ENCODE results near the gene CNTN2.

Gene CNTN2, protein sequence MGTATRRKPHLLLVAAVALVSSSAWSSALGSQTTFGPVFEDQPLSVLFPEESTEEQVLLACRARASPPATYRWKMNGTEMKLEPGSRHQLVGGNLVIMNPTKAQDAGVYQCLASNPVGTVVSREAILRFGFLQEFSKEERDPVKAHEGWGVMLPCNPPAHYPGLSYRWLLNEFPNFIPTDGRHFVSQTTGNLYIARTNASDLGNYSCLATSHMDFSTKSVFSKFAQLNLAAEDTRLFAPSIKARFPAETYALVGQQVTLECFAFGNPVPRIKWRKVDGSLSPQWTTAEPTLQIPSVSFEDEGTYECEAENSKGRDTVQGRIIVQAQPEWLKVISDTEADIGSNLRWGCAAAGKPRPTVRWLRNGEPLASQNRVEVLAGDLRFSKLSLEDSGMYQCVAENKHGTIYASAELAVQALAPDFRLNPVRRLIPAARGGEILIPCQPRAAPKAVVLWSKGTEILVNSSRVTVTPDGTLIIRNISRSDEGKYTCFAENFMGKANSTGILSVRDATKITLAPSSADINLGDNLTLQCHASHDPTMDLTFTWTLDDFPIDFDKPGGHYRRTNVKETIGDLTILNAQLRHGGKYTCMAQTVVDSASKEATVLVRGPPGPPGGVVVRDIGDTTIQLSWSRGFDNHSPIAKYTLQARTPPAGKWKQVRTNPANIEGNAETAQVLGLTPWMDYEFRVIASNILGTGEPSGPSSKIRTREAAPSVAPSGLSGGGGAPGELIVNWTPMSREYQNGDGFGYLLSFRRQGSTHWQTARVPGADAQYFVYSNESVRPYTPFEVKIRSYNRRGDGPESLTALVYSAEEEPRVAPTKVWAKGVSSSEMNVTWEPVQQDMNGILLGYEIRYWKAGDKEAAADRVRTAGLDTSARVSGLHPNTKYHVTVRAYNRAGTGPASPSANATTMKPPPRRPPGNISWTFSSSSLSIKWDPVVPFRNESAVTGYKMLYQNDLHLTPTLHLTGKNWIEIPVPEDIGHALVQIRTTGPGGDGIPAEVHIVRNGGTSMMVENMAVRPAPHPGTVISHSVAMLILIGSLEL

DNA sequence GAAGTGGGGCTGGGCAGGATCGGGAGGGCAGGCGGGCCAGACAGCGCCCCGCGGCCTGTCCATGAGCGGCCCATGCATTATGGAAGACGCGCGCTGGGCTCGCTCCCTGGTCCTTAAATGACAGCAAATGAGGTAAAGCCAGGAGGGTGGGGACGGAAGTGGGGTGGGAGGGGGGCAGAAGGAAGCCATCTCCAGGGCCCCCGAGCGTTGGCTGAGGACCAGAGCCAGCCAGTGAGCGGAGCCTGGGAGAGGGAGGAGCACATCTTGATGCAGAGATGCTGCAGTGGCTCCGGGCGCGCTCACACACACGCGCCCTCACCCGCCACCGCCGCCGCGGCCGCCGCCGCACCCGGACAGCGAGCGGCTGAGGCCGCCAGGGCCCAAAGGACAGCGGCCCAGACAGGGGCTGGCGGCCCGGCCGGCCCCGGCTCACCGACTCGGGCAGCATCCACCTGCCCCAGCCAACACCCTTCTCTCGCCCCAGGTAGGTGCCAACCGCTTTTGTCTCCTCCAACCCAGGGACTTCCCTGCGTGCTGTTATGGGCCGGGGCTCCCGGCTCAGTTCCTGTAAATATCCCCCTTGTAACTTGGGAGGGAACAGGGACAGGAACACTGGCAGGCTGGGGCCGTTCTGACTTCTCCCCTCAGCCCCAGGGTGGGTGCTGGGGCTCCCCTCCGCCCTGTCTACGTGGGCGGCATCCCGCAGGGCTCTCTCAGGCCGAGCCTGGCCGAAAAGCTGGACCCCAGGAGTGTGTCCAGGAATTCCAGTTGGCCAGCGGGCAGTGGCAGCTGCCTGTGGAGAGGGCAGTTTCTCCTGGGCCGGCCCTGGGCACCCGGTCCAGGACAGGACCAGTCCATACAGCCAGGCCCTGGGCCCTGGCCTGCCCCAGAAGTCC is at the start of gene CNTN2:
Gene CNTN2 (plus strand): TSS at position 302 of the 896 bp plus-strand sequence. CDS start 9,974 bp downstream, outside the sequence.
- FAIRE-seq, result no peak

DNA sequence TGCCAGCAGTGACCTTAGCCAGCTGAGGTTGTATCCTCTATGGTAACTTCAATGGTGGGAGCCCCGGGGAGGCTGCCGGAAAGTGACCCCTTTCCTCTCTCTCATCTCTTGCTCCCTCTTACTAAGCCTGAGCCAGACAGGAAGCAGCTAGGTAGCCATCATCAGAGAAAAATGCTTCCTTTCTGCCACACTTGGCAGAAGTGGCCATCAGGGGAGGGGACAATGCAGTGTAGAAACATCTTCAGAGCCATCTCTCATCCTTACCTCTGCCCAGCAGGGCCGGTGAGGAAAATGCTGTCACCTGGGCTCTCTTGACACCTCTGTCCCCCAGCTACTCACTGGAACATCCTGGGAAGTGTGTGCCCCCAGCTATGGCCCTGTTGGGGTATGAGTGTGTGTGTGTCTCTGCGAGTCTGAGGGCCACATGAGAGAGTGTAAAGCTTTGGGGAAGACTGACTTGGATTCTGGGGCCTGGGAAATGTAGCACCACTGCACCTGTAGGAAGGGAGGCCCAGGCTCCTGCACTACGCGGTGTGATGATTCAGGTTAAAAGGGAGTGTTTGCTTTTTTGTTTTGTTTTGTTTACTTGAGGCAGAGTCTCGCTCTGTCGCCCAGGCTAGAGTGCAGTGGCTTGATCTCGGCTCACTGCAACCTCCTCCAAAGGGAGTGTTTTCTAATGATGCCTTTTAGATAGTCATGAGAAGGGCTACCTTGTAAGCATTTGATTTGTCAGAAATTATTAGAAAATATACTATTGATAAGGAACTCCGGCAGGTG is 48.7 kb upstream of the CNTN2 start:
- no peak for FAIRE-seq

DNA sequence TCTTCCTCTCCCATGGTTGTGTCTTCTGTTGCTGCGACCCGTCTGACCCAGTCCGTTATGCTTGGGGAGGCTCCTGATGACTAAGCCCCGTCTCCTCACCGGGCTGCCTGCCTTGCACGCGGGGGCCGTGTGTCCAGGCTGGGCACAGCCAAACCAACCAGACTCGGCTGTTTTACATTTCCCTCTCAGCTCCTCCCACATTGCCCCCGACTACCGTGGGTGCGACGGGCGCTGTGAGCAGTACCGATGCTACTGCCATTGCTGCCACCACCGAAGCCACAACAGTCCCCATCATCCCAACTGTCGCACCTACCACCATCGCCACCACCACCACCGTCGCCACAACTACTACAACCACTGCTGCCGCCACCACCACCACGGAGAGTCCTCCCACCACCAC is 46.0 kb upstream of the CNTN2 start:
- FAIRE-seq, result no peak

DNA sequence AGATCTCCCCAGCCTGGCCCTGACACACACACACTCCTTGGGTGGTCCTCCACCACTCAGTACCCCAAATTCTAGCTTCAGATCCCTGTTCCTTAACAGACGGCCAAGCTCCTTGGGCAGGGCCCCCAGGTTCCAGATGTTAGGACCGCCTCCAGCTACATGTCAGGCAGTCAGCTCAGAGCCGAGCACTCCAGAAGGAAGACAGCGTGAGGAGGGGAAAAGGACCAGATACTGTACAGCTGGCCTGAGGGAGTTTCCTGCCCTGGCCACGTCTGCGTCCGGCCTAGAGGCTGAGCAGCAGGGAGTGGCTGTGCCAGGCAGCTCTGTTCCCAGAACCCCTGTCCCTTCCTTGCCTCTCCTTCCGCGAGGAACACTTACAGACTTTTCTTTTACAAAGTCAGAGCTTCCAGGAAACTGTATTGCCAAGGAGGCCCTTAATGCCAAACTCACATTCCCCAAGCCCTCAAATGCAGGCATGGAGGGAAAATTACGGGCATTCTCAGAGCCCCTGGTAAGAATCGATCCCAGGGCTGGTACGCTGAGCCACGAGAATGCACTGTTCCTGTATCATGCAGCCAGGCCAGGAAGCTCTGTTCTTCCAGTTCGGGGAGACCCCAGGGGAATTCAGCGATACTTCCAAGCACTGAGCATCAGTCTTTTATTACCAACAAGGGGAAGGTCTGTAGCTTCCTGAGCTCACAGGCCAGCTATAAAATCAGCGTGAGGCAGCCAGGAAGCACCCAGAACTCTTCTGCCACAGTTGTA is 45.2 kb upstream of the CNTN2 start:
- no peak for FAIRE-seq

DNA sequence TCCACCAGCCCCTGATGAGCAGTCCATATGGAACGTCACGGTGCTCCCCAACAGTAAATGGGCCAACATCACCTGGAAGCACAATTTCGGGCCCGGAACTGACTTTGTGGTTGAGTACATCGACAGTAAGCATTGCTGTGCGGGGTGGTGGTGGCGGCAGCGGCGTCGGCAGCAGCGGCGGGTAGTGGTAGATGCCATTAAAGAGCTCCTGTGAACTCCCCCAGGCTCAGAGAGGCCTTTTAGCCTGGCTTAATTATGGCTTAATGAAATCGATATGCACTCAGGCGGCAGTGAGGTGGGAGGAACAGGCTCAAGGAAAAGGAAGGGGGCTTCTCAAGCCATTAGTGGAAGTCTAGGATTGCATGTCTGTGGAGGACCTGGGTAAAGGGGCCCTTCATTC is 41.9 kb upstream of the CNTN2 start:
- no peak for FAIRE-seq

DNA sequence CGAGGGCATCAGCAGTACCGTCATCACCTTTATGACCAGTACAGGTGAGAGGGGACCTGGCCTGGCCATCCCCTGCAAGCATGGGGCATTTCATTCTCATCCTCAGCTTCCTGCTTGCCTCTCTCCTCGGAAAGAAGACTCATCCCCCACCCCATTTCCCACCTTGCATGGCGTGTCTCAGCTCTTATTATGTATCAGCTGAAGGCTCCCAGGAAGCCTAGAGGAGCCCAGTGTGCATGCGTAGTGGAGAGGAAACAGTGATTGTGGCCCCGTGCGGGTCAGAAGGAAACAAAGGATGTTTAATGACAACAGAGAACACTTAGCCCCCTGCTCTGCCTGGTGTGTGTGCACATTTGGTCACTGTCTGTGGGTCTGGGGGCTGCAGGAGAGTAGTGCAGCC is 40.3 kb upstream of the CNTN2 start:
- no peak for FAIRE-seq

DNA sequence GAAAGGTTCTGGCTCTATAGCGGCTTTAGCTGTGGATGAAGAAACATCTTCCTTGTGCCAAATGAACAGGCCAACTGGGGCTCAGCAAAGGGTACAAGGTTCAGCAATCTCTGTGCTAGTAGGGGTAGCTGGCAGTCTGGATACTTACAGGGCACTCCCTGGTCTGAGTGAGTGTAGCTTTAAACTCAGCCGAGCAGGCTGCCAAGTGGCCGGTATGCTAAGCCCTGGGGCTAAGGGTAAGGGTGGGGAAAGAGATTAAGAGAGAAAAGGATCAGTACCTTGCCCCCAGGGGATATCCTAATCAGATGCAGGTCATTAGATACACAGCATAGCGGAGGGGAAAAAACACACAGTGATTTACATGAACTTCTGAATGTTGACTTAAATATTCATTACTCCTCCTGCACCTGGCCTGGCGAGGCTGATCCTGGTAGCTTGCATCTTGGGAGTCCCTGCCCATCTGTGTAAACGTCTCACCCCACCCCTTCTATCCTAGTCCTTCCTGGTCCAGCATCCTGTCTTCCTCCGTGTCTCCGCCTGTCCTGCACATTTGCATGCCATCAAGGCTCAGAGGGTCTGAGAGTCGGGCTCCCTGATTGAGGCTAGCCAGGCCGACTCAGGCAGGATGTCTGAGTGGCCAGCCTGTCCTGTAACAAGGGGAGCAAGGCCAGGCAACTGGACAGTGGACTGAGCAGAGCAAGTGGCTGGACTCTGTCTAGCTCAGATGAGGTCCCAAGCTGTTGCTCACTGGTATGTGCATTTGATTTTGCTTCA is 39.5 kb upstream of the CNTN2 start:
- no peak for FAIRE-seq

DNA sequence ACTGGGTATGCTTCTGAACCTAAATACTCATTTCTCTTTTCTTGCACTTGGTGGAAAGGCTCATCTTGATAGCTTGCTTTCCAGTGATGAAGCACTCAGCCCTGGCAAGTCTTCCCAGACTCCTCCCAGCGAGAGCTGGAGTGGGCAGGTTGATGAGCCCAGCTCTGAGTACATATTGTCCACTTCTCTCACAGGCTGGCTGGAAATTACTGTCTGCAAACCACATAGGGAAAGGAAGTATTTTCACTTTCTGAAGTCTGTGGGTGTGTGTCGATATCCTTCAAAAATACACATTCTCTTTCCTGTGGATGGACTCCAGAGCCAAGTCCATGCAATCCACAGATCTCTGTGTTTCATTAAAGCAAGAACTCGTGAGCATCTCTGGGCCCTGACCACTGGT is 38.7 kb upstream of the CNTN2 start:
- FAIRE-seq, result no peak

DNA sequence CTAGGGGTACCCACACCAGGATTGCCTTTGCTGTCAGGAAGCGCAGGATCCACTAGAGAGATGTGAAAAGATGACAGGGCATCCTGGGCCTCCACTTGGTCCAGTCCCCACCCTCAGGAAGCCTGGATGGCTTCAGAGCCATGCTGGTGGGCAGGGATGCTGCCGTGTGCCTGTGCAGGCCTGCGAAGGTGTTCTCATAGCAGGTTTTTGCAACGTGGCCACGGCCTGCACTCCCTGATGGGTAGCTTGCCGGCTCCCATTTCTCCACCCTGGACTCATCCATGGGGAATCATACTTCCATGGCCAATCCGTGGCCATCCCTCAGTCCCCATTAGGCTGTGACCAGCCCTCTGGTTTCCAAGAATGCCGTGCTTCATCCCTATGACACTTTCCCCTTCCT is 34.1 kb upstream of the CNTN2 start:
- FAIRE-seq, result no peak

DNA sequence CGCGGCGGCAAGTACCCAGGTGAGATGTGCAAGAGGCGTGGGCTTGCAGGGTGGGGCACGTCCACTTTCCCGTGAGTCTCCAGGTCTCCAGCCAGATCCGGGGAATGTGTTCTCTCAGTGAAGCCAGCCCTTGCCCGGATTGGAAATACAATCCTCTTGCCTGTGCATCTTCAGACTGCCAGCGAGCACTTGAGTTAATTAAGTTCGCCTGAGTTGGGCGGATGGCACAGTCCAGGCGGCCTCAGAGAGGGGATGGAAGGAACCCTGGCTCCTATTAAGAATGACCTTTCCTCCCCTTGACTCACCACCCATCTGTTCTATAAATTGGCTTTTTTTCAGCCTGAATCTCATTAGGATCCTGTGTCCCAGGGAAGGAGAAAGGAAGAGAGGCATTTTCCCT is 33.3 kb upstream of the CNTN2 start:
- FAIRE-seq, result no peak

DNA sequence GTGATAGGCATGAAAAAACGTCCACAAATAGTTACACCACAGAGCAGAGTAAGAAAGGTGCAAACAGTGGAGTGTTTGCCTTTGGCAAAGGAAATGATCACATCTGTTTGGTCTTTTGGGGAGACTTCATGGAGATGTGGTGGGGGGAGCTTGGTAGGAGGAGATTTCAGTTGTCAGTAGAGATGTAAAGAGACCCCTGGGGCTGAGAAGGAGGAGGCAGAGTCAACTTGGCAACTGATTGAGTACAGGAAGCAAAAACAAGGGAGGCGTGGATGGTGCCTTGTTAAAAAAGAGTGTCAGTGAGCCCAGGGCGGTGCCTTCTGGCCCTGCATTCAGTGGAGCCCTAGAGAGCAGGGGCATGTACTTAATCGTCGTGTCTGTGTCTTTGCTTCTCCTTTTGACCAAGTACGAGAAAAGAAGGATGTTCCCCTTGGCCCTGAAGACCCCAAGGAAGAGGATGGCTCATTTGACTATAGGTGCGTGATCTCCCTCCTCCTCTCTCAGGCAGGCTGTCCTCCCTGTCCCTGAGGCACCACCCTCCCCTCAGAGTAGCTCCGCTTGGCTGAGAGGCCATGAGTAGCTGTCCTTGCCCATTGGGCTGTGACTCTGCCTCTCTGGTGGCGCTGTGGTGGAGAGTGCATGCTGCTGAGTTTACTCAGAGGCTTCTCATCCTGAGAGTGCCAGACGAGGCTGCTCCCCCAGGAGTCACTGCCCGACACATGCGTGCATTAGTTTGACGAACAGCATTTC is 30.4 kb upstream of the CNTN2 start:
- FAIRE-seq, result no peak

DNA sequence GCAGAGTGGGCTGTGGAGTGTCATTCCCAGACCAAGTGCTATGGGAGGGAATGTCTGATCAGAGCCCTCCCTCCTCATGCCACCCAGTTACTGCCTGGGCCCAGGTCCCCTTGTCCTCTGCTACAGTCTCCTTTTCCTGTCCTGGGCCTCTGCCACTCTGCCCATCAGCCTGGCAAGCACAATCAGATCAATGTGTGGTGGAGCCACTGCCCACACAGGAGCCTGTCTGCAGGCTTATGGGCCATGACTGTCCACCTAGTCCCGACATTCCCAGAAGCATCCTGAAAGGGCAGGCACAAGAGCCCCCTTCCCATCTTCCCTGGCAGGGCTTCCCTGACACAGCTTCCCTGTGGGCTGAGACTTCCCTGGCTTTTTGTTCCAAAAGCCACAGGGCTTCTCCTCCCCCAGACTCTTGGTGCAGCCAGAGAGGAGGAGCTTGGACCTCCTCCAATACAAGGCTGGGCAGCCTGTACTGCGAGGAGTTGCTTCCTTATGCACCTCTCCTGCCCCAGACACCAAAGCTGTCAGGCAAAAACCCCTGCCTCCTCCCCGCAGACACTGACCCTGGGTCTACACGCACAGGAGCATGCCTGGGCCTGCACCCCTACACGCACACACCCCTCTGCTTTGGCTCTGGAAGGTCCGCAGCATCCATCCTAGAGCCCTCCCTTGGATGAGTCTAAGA is 29.2 kb upstream of the CNTN2 start:
- no peak for FAIRE-seq

DNA sequence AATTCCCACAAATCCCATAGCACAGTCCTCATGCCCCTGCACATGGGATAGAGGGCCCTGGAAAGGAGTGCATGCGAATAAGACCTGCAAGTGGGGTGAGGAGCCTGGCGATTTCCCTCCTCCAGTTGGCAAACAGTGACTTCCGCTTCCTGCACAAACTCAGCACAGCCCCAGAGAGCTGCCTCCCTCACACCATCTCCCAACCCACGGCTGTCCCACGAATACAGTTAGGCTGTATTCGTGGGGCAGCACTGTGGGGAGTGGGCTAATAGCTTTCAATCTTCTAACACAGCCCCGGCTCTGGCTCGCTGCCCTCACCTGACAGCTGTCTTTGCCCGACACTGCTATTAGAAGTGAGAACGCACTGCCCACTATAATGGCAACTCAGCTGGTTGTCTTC is 28.2 kb upstream of the CNTN2 start:
- FAIRE-seq, result no peak

DNA sequence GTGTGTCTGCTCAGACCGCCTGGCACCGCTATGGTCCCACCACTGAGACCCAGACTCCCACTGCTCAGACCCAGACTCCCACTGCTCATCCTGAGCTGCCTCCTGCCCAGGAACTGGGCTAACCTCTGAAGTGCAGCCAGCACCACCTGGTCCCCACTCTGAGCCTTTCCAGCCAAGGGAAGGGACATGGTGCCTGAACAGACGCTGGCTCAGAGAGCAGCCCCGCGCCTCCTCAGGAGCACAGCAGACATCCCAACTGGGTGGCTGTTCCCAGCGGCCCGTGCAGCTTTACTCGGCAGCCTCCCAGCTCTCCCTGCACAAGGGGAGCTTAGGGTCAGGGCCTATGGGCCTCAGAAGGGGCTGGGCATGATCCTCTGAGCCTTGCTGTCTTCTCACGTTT is 27.8 kb upstream of the CNTN2 start:
- no peak for FAIRE-seq

DNA sequence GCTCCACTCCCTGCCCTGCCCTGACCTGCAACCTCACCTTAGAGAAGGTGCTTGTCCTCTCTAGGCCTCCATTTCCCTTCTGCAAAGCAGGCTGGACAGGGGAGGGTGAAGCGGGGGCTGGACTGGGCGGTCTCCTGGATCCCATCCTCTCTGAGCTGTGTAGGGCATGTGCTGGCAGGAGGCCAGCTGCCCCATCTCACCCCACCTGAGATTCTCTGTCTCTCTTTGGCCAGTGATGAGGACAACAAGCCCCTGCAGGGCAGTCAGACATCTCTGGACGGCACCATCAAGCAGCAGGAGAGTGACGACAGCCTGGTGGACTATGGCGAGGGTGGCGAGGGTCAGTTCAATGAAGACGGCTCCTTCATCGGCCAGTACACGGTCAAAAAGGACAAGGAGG is 26.9 kb upstream of the CNTN2 start:
- no peak for FAIRE-seq

DNA sequence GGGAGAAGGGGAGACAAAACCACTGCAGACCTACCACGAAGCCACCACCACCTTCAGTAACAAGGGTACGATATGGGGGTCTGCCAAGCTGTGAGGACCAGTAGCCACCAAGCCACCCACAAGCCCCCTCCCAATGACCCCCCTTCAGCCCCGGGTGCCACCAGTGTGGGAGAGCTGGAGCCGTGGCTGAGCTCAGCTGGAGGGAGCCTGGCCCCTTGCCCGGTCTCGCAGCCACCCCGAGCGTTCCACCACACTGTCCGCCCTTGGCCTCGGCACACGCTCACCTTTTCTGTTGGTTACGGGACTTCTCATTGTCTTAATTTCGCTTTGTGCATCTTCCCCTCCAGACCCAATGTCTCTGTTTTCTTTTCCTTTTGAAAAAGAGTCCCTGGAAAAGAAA is 26.4 kb upstream of the CNTN2 start:
- FAIRE-seq, result no peak

DNA sequence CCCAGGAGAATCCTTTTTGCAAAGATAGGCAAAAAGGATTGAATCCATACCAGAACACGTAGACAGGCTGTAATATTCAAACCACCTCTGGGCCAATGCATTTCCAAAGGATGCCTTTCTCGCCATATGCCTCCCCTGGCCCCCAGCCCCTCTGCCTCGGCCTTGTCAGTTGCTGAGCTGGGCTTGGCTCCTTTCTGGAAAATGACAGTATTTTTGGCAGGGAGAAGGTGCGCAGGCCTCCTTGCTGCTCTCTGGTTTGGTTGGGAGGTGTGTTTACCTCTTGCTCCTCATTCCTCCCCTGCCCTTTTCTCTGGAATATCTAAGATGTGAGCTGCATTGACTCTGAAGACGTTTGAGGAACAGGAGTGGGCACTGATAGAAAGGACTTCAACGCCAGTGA is 26.0 kb upstream of the CNTN2 start:
- no peak for FAIRE-seq

DNA sequence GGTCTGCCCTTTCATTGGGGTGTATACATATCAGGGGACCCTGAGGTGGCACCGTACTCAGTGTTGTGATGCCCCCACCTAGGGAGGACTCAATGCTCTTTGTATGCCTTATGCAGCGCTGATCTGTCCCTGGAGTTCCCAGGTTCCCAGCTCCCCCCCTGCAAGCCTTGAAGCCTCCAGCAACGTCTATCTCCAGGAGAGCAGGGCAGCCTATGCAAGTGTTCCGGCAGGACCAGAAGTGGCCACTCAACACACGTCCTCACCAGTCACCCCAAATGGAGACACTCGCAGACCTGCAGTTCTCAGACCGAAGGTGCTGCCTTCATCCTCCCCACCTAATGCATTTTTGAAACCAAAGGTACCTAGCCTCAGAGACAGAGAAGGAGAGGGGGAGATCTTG is 25.2 kb upstream of the CNTN2 start:
- no peak for FAIRE-seq

DNA sequence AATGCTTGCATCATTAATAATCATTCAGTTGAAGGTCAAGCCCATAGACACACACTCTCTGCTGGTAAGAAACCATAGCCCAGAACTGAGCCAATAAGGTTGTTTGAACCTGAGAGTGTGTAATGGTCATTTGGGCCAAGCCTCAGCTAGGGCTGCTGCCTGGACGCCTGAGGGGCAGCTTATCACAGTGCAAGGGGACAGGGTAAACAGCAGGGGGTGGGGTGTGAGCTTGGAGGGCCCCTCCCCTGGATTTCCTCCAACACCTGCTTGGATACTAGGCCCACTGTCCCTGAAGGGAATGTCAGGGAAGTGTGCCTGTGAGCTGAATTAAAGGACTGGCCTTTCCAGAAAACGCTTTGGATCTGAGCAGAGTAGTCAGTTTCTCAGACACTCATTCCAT is 24.6 kb upstream of the CNTN2 start:
- FAIRE-seq, result no peak
